Iris pigment epithelial cell (primary cell): ENCODE measurements around the gene ZDHHC3.

ENCODE experiments used
- DNase-seq: peaks from one replicate; pipeline ENCODE4 v3.0.0-alpha.2; 2011; ENCODE audit warnings: low read depth

The ZDHHC3 gene

GRCh38 chr3:44926921-44927320, 49.1 kb downstream of the ZDHHC3 start:
- no peak for DNase-seq

GRCh38 chr3:44926172-44926571, 49.8 kb downstream of the ZDHHC3 start:
- no peak for DNase-seq

- DNase-seq, result no peak
These were observed 51.4 kb downstream of the ZDHHC3 start for GRCh38 chr3:44924457-44925084.

- DNase-seq, result peak; percentile 54
These were observed 52.1 kb downstream of the ZDHHC3 start for GRCh38 chr3:44923632-44924456.

GRCh38 chr3:44920081-44920480, 55.9 kb downstream of the ZDHHC3 start:
- no peak for DNase-seq

GRCh38 chr3:44918581-44918980, 57.4 kb downstream of the ZDHHC3 start:
- DNase-seq, result no peak

GRCh38 chr3:44918087-44918486, 57.9 kb downstream of the ZDHHC3 start:
- DNase-seq, result no peak

GRCh38 chr3:44915702-44916438, 60.1 kb downstream of the ZDHHC3 start:
- peak; percentile 23 for DNase-seq

GRCh38 chr3:44914936-44915335, 61.0 kb downstream of the ZDHHC3 start:
- DNase-seq, result peak; percentile 14

GRCh38 chr3:44913868-44914468, 62.0 kb downstream of the ZDHHC3 start:
- peak; percentile 61 for DNase-seq

GRCh38 chr3:44910693-44911092, 65.3 kb downstream of the ZDHHC3 start:
- DNase-seq, result no peak

- no peak for DNase-seq
These were observed 66.9 kb downstream of the ZDHHC3 start for GRCh38 chr3:44909063-44909462.

GRCh38 chr3:44907612-44908011, 68.4 kb downstream of the ZDHHC3 start:
- no peak for DNase-seq

GRCh38 chr3:44906997-44907396, 69.0 kb downstream of the ZDHHC3 start:
- DNase-seq, result no peak

GRCh38 chr3:44905446-44906157, 70.4 kb downstream of the ZDHHC3 start:
- DNase-seq, result no peak

GRCh38 chr3:44903751-44904150, 72.2 kb downstream of the ZDHHC3 start:
- DNase-seq, result no peak

GRCh38 chr3:44903314-44903713, 72.7 kb downstream of the ZDHHC3 start:
- DNase-seq, result no peak

GRCh38 chr3:44902628-44903027, 73.3 kb downstream of the ZDHHC3 start:
- DNase-seq, result no peak

- DNase-seq, result no peak
These were observed 76.1 kb downstream of the ZDHHC3 start for GRCh38 chr3:44899683-44900367.

- no peak for DNase-seq
These were observed 79.5 kb downstream of the ZDHHC3 start for GRCh38 chr3:44896440-44896839.

GRCh38 chr3:44894485-44894884, 81.5 kb downstream of the ZDHHC3 start:
- no peak for DNase-seq
